ENCODE results near the gene AAR2. TPM values are rescaled to one million over a fixed set of nuclear protein-coding genes. Genes with fewer than 3 reads are reported as not detected.

Gene AAR2
- total RNA-seq, 2 experiments from 2014 or later = 15.5 to 17.3 TPM

- CTCF ChIA-PET = interaction anchor here (1.8 kb wide), 1 partner anchor 233 kb away, joined by 4 read pairs; no protein-coding TSS in a partner anchor
- no peak overlapping the region for H3K27ac Mint-ChIP-seq
- intact Hi-C loops (cut with micrococcal nuclease) = no loop called here
Observed at GRCh38 chr20:36206068-36206467, 30.2 kb upstream of the AAR2 start.

GRCh38 chr20:36206641-36207040, 29.6 kb upstream of the AAR2 start:
- Mint-ChIP-seq H3K36me3 (ENCODE audit: low read depth) (no peaks in the 10 kb centered on the region), H3K9me3 (no peaks in the 10 kb centered on the region), H3K4me3 (no peak overlapping the region), H3K27me3 (ENCODE audit: low read depth) (no peaks in the 10 kb centered on the region), H3K4me1 (ENCODE audit: low read depth) (peaks cover 4% of the 10 kb centered on the region), H3K27ac (no peak overlapping the region)
- DNase-seq = no peak
- intact Hi-C loops (cut with micrococcal nuclease) = no loop called here
- CTCF ChIA-PET = interaction anchor here (1.8 kb wide), 1 partner anchor 233 kb away, joined by 4 read pairs; no protein-coding TSS in a partner anchor

More at GRCh38 chr20:36206068-36206467, 30.2 kb upstream of the AAR2 start:
- Mint-ChIP-seq H3K4me3 (no peak overlapping the region), H3K27me3 (ENCODE audit: low read depth) (no peaks in the 10 kb centered on the region), H3K9me3 (no peaks in the 10 kb centered on the region), H3K4me1 (ENCODE audit: low read depth) (peaks cover 4% of the 10 kb centered on the region), H3K36me3 (ENCODE audit: low read depth) (no peaks in the 10 kb centered on the region)
- no peak for DNase-seq

- Mint-ChIP-seq H3K9me3 (no peaks in the 10 kb centered on the region), H3K27ac (no peak overlapping the region), H3K27me3 (ENCODE audit: low read depth) (no peaks in the 10 kb centered on the region), H3K4me3 (no peak overlapping the region), H3K36me3 (ENCODE audit: low read depth) (no peaks in the 10 kb centered on the region), H3K4me1 (ENCODE audit: low read depth) (peaks cover 4% of the 10 kb centered on the region)
- CTCF ChIA-PET = no interaction called here
- DNase-seq = no peak
- intact Hi-C loops (cut with micrococcal nuclease) = no loop called here
Observed at GRCh38 chr20:36207602-36208001, 28.7 kb upstream of the AAR2 start.

GRCh38 chr20:36208257-36208656, 28.0 kb upstream of the AAR2 start:
- Mint-ChIP-seq H3K36me3 (ENCODE audit: low read depth) (no peaks in the 10 kb centered on the region), H3K4me1 (ENCODE audit: low read depth) (no peaks in the 10 kb centered on the region), H3K9me3 (no peaks in the 10 kb centered on the region), H3K4me3 (no peak overlapping the region), H3K27ac (no peak overlapping the region), H3K27me3 (ENCODE audit: low read depth) (no peaks in the 10 kb centered on the region)
- CTCF ChIA-PET = no interaction called here
- intact Hi-C loops (cut with micrococcal nuclease) = no loop called here
- DNase-seq = no peak

- Mint-ChIP-seq H3K4me1 (ENCODE audit: low read depth) (no peaks in the 10 kb centered on the region), H3K27ac (no peak overlapping the region)
- intact Hi-C loops (cut with micrococcal nuclease) = no loop called here
Observed at GRCh38 chr20:36210436-36211021, 25.7 kb upstream of the AAR2 start.

GRCh38 chr20:36213362-36213761, 22.9 kb upstream of the AAR2 start:
- CTCF ChIA-PET = interaction anchor here (1.7 to 2.3 kb wide), 3 partner anchors 11 to 226 kb away, joined by 5 to 10 read pairs (median 6); no protein-coding TSS in a partner anchor
- H3K4me3 Mint-ChIP-seq = no peak overlapping the region
- H3K36me3 Mint-ChIP-seq (ENCODE audit: low read depth) = no peaks in the 10 kb centered on the region
- H3K27me3 Mint-ChIP-seq (ENCODE audit: low read depth) = no peaks in the 10 kb centered on the region
- no peak for DNase-seq
- no peaks in the 10 kb centered on the region for H3K4me1 Mint-ChIP-seq (ENCODE audit: low read depth)
- intact Hi-C loops (cut with micrococcal nuclease) = no loop called here
- no peaks in the 10 kb centered on the region for H3K9me3 Mint-ChIP-seq
- no peak overlapping the region for H3K27ac Mint-ChIP-seq

More at GRCh38 chr20:36210436-36211021, 25.7 kb upstream of the AAR2 start:
- H3K4me3 Mint-ChIP-seq = no peak overlapping the region
- no peaks in the 10 kb centered on the region for H3K27me3 Mint-ChIP-seq (ENCODE audit: low read depth)
- no peaks in the 10 kb centered on the region for H3K36me3 Mint-ChIP-seq (ENCODE audit: low read depth)
- CTCF ChIA-PET = interaction anchor here (0.7 to 1.7 kb wide), 6 partner anchors 11 to 267 kb away, joined by 3 to 5 read pairs (median 3); no protein-coding TSS in a partner anchor
- no peak for DNase-seq
- H3K9me3 Mint-ChIP-seq = no peaks in the 10 kb centered on the region

GRCh38 chr20:36214684-36215256, 21.5 kb upstream of the AAR2 start:
- DNase-seq = peak; percentile 27
- Mint-ChIP-seq H3K4me3 (no peak overlapping the region), H3K27me3 (ENCODE audit: low read depth) (no peaks in the 10 kb centered on the region), H3K36me3 (ENCODE audit: low read depth) (no peaks in the 10 kb centered on the region), H3K27ac (no peak overlapping the region), H3K9me3 (no peaks in the 10 kb centered on the region), H3K4me1 (ENCODE audit: low read depth) (no peaks in the 10 kb centered on the region)
- CTCF ChIA-PET = interaction anchor here (0.8 to 2.5 kb wide), 5 partner anchors 12 to 225 kb away, joined by 3 to 7 read pairs (median 5); no protein-coding TSS in a partner anchor
- intact Hi-C loops (cut with micrococcal nuclease) = loop anchor here (1.0 kb wide), 1 partner anchor 225 kb away; no protein-coding TSS in a partner anchor

GRCh38 chr20:36215778-36216177, 20.5 kb upstream of the AAR2 start:
- intact Hi-C loops (cut with micrococcal nuclease) = no loop called here
- H3K4me1 Mint-ChIP-seq (ENCODE audit: low read depth) = no peaks in the 10 kb centered on the region
- no peak overlapping the region for H3K27ac Mint-ChIP-seq
- no peaks in the 10 kb centered on the region for H3K36me3 Mint-ChIP-seq (ENCODE audit: low read depth)
- CTCF ChIA-PET = interaction anchor here (0.9 to 2.5 kb wide), 7 partner anchors 13 to 227 kb away, joined by 3 to 10 read pairs (median 5); no protein-coding TSS in a partner anchor
- DNase-seq = no peak
- H3K9me3 Mint-ChIP-seq = no peaks in the 10 kb centered on the region
- H3K4me3 Mint-ChIP-seq = no peak overlapping the region
- no peaks in the 10 kb centered on the region for H3K27me3 Mint-ChIP-seq (ENCODE audit: low read depth)

GRCh38 chr20:36216314-36217025, 19.8 kb upstream of the AAR2 start:
- H3K4me1 Mint-ChIP-seq (ENCODE audit: low read depth) = no peaks in the 10 kb centered on the region
- H3K27ac Mint-ChIP-seq = no peak overlapping the region
- CTCF ChIA-PET = interaction anchor here (0.9 to 2.5 kb wide), 8 partner anchors 10 to 227 kb away, joined by 3 to 10 read pairs (median 4); no protein-coding TSS in a partner anchor
- intact Hi-C loops (cut with micrococcal nuclease) = no loop called here
- H3K4me3 Mint-ChIP-seq = no peak overlapping the region
- no peaks in the 10 kb centered on the region for H3K36me3 Mint-ChIP-seq (ENCODE audit: low read depth)
- DNase-seq = no peak
- no peaks in the 10 kb centered on the region for H3K27me3 Mint-ChIP-seq (ENCODE audit: low read depth)
- H3K9me3 Mint-ChIP-seq = no peaks in the 10 kb centered on the region

GRCh38 chr20:36217226-36217625, 19.1 kb upstream of the AAR2 start:
- intact Hi-C loops (cut with micrococcal nuclease) = no loop called here
- Mint-ChIP-seq H3K4me1 (ENCODE audit: low read depth) (no peaks in the 10 kb centered on the region), H3K9me3 (no peaks in the 10 kb centered on the region), H3K27me3 (ENCODE audit: low read depth) (no peaks in the 10 kb centered on the region), H3K4me3 (no peak overlapping the region), H3K36me3 (ENCODE audit: low read depth) (no peaks in the 10 kb centered on the region), H3K27ac (no peak overlapping the region)
- DNase-seq = no peak
- CTCF ChIA-PET = interaction anchor here (1.0 to 2.5 kb wide), 7 partner anchors 9 to 222 kb away, joined by 3 to 10 read pairs (median 5); no protein-coding TSS in a partner anchor

GRCh38 chr20:36218380-36219064, 17.8 kb upstream of the AAR2 start:
- DNase-seq = no peak
- CTCF ChIA-PET = interaction anchor here (1.0 kb wide), 1 partner anchor 54 kb away, joined by 3 read pairs; no protein-coding TSS in a partner anchor
- Mint-ChIP-seq H3K9me3 (no peaks in the 10 kb centered on the region), H3K27ac (no peak overlapping the region), H3K27me3 (ENCODE audit: low read depth) (no peaks in the 10 kb centered on the region), H3K4me1 (ENCODE audit: low read depth) (no peaks in the 10 kb centered on the region), H3K4me3 (no peak overlapping the region), H3K36me3 (ENCODE audit: low read depth) (no peaks in the 10 kb centered on the region)
- intact Hi-C loops (cut with micrococcal nuclease) = no loop called here

- Mint-ChIP-seq H3K4me3 (no peak overlapping the region), H3K27me3 (ENCODE audit: low read depth) (no peaks in the 10 kb centered on the region), H3K36me3 (ENCODE audit: low read depth) (no peaks in the 10 kb centered on the region), H3K27ac (no peak overlapping the region), H3K4me1 (ENCODE audit: low read depth) (no peaks in the 10 kb centered on the region), H3K9me3 (no peaks in the 10 kb centered on the region)
- CTCF ChIA-PET = no interaction called here
- DNase-seq = no peak
- intact Hi-C loops (cut with micrococcal nuclease) = no loop called here
Observed at GRCh38 chr20:36219671-36220220, 16.5 kb upstream of the AAR2 start.
